Astrocyte (in vitro differentiated cells and primary cell): Measurements from ENCODE around the gene GEN1.

Source experiments
- EZH2 ChIP-seq: IDR thresholded peaks from 2 replicates; pipeline ENCODE4 v1.6.1; 2012; ENCODE audit warnings: mild to moderate bottlenecking, low read length, inconsistent platforms; ENCODE audit not compliant: insufficient read depth
- TF ChIP-seq, protein P1 (sequence below): IDR thresholded peaks from 2 replicates; pipeline ENCODE4 v1.5.1; 2011; ENCODE audit warnings: low read depth, mild to moderate bottlenecking, inconsistent platforms, low read length, moderate library complexity; ENCODE audit not compliant: insufficient read depth

DNA sequence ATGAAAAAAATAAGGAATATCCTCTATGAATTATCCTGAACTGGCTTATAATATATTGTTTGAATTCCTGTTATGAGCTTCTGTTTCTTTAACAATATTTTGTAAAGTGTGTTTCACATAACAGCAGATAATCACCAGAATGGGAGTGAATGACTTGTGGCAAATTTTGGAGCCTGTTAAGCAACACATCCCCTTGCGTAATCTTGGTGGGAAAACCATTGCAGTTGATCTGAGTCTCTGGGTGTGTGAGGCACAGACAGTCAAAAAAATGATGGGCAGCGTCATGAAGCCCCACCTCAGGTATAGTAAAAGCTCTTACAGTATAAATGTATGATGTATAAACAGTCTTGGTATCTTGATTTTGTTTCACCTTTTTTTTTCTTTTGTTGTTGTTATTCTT lies 5.9 kb downstream of the GEN1 start:
- TF ChIP-seq, protein P1, sequence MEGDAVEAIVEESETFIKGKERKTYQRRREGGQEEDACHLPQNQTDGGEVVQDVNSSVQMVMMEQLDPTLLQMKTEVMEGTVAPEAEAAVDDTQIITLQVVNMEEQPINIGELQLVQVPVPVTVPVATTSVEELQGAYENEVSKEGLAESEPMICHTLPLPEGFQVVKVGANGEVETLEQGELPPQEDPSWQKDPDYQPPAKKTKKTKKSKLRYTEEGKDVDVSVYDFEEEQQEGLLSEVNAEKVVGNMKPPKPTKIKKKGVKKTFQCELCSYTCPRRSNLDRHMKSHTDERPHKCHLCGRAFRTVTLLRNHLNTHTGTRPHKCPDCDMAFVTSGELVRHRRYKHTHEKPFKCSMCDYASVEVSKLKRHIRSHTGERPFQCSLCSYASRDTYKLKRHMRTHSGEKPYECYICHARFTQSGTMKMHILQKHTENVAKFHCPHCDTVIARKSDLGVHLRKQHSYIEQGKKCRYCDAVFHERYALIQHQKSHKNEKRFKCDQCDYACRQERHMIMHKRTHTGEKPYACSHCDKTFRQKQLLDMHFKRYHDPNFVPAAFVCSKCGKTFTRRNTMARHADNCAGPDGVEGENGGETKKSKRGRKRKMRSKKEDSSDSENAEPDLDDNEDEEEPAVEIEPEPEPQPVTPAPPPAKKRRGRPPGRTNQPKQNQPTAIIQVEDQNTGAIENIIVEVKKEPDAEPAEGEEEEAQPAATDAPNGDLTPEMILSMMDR, result no peak
- TF ChIP-seq EZH2, result no peak
